ENCODE measurements around the gene ETV3L.

ETV3L gene

DNA sequence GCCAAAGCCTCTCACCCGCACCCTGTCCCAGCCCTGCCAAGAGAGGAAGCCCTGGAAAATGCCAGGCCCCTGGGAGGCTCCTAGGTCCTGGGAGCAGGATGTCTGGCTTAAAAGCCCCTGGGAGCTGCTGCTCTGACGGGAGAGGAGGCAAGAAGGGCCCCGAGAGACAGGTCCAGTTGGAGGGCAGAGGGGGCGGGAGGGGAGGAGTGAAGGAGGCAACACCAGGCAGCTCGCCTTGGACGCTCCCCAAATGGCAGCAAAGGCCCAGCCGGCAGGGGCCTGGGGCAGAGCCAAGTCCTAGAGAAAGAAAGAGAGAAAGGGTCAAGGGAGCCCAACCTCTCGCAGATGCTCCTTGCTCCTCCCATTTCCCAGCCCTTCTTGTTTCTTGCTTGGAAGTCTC lies 6.8 kb downstream of the ETV3L start:
- no peak for TF ChIP-seq FOXP2 (optimal IDR thresholded peaks at IDR 0.05; ENCODE audit: borderline replicate concordance, extremely low read depth, extremely low read length, insufficient read depth)
- no peak for TF ChIP-seq POLR2AphosphoS5 (IDR thresholded peaks at IDR 0.05; ENCODE audit: low read depth, low read length)
- TF ChIP-seq TAF1 (IDR thresholded peaks at IDR 0.05; ENCODE audit: borderline replicate concordance, insufficient read depth, low read length): no peak
- TF ChIP-seq SIN3A (IDR thresholded peaks at IDR 0.05; ENCODE audit: borderline replicate concordance, insufficient read depth, low read length): no peak
- TF ChIP-seq, protein P1, sequence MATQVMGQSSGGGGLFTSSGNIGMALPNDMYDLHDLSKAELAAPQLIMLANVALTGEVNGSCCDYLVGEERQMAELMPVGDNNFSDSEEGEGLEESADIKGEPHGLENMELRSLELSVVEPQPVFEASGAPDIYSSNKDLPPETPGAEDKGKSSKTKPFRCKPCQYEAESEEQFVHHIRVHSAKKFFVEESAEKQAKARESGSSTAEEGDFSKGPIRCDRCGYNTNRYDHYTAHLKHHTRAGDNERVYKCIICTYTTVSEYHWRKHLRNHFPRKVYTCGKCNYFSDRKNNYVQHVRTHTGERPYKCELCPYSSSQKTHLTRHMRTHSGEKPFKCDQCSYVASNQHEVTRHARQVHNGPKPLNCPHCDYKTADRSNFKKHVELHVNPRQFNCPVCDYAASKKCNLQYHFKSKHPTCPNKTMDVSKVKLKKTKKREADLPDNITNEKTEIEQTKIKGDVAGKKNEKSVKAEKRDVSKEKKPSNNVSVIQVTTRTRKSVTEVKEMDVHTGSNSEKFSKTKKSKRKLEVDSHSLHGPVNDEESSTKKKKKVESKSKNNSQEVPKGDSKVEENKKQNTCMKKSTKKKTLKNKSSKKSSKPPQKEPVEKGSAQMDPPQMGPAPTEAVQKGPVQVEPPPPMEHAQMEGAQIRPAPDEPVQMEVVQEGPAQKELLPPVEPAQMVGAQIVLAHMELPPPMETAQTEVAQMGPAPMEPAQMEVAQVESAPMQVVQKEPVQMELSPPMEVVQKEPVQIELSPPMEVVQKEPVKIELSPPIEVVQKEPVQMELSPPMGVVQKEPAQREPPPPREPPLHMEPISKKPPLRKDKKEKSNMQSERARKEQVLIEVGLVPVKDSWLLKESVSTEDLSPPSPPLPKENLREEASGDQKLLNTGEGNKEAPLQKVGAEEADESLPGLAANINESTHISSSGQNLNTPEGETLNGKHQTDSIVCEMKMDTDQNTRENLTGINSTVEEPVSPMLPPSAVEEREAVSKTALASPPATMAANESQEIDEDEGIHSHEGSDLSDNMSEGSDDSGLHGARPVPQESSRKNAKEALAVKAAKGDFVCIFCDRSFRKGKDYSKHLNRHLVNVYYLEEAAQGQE (IDR thresholded peaks at IDR 0.05; ENCODE audit: insufficient read depth in 1 of 2, low read depth in 2 of 2, low read length in 2 of 2): no peak

DNA sequence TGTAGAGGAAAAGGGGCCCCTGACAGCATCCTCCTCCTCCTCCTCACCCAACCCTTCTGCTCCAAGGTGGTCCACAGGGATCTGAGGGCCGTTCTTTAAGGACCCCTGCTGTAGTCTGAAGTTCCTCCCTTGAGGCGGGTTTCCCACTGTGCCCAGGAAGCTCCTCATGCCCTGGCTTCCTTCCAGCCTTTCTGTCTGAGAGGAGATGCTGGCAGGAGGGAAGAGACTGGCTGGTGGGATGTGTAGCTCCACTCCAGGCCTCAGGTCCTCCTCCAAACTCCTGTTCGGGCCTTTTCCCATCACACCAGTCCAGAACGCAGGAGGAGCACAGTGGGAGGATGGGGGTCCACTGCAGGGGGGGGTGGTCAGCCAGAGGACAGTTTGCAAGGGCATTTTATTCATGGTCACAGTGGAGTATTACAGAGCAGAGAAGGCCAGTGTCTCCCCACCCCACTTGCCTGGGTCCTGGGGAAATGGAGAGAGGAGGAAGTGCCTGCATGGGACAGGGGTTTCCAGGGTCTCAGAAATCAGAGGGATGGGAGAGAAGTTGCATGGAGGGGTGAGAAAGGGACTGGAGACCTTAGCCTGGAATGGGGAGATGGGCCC lies 7.8 kb downstream of the ETV3L start:
- no peak for TF ChIP-seq TAF1 (IDR thresholded peaks at IDR 0.05; ENCODE audit: borderline replicate concordance, insufficient read depth, low read length)
- TF ChIP-seq, protein P1 (IDR thresholded peaks at IDR 0.05; ENCODE audit: insufficient read depth in 1 of 2, low read depth in 2 of 2, low read length in 2 of 2): no peak
- TF ChIP-seq SIN3A (IDR thresholded peaks at IDR 0.05; ENCODE audit: borderline replicate concordance, insufficient read depth, low read length): no peak
- no peak for TF ChIP-seq FOXP2 (optimal IDR thresholded peaks at IDR 0.05; ENCODE audit: borderline replicate concordance, extremely low read depth, extremely low read length, insufficient read depth)
- no peak for TF ChIP-seq POLR2AphosphoS5 (IDR thresholded peaks at IDR 0.05; ENCODE audit: low read depth, low read length)

DNA sequence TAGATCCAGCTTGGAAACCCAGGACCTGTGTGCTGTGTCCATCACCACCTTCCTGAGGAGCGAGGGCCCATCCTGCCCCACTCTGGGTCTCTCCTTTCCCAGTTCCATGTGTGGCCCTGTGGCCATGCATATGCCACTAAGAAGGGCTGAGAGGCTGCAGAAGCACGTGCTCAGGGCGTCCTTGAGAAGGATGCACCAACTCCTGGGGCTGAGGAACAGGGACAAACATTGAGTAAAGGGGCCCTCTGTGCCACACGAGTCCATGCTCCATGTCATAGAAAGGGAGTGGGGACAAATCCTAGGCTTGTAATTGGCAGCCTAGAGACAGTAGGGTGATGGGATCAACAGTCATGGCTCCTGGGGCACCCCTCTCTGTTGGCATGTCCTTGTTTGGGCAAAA lies 8.4 kb downstream of the ETV3L start:
- TF ChIP-seq TAF1 (IDR thresholded peaks at IDR 0.05; ENCODE audit: borderline replicate concordance, insufficient read depth, low read length) (no peak), FOXP2 (optimal IDR thresholded peaks at IDR 0.05; ENCODE audit: borderline replicate concordance, extremely low read depth, extremely low read length, insufficient read depth) (no peak), POLR2AphosphoS5 (IDR thresholded peaks at IDR 0.05; ENCODE audit: low read depth, low read length) (no peak), SIN3A (IDR thresholded peaks at IDR 0.05; ENCODE audit: borderline replicate concordance, insufficient read depth, low read length) (no peak)
- TF ChIP-seq, protein P1 (IDR thresholded peaks at IDR 0.05; ENCODE audit: insufficient read depth in 1 of 2, low read depth in 2 of 2, low read length in 2 of 2): no peak

DNA sequence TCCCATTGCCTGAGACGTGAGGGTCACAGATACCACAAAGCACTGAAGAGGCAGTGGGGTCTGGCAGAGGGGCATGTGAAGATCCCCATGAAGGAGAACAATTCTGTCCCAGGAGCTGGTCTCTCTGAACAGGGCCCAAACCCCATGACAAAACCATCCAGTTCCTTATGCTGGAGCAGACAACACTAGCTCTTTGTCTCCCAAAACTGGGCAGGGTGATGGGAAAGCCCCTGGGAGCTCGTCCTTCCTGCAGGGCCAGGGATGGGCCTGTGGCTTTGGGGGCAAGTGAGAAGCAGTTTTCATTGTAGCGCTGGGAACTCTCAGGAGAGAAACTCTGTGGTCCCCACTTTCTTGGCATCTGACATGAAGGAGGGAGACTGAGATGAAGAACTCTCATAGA lies 8.8 kb downstream of the ETV3L start:
- no peak for TF ChIP-seq TAF1 (IDR thresholded peaks at IDR 0.05; ENCODE audit: borderline replicate concordance, insufficient read depth, low read length)

DNA sequence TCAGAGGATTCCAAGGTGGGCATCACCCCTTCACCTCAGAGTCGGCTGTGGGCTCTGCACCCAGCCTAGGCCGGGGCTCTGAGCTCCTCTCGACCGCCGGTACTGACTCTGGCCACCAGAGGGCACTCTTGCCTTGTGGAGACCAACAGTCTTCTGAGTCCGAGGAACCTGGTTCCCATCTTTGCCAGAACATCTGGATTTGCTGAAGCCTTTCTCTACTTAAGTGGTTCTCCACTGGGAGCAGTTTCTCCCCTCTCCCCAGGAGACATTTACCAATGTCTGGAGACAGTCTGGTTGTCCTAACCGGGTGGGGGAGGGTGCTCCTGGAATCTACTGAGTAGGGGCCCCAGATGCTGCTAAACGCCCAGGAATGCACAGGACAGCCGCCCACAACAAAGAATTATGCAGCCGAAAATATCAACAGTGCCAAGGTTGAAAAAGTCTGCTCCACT lies 9.4 kb downstream of the ETV3L start:
- TF ChIP-seq SIN3A (IDR thresholded peaks at IDR 0.05; ENCODE audit: borderline replicate concordance, insufficient read depth, low read length) (no peak), FOXP2 (optimal IDR thresholded peaks at IDR 0.05; ENCODE audit: borderline replicate concordance, extremely low read depth, extremely low read length, insufficient read depth) (no peak), TAF1 (IDR thresholded peaks at IDR 0.05; ENCODE audit: borderline replicate concordance, insufficient read depth, low read length) (no peak), POLR2AphosphoS5 (IDR thresholded peaks at IDR 0.05; ENCODE audit: low read depth, low read length) (no peak)
- TF ChIP-seq, protein P1 (IDR thresholded peaks at IDR 0.05; ENCODE audit: insufficient read depth in 1 of 2, low read depth in 2 of 2, low read length in 2 of 2): no peak

All from PFSK-1 (cell line).